ENCODE data around the gene HOXB1. TPM values are rescaled to one million over a fixed set of nuclear protein-coding genes. Genes with fewer than 3 reads are reported as not detected.
"Not testable (repeated sequence)": the region's sequence is repeated elsewhere in the genome, so short reads cannot be mapped to it uniquely, and the experiment has no call there.

Gene HOXB1
- total RNA-seq, 1 donor from 2014 or later: not detected

- no peak for DNase-seq
Measured at GRCh38 chr17:48515925-48516900, 14.6 kb downstream of the HOXB1 start.

- no peak for DNase-seq
Measured at GRCh38 chr17:48514477-48514876, 16.3 kb downstream of the HOXB1 start.

GRCh38 chr17:48513666-48514455 lies 16.9 kb downstream of the HOXB1 start:
- no peak for DNase-seq

GRCh38 chr17:48513097-48513496 lies 17.7 kb downstream of the HOXB1 start:
- no peak for DNase-seq

- no peak for DNase-seq
Measured at GRCh38 chr17:48510761-48511604, 19.8 kb downstream of the HOXB1 start.

- no peak for DNase-seq
Measured at GRCh38 chr17:48510381-48510760, 20.4 kb downstream of the HOXB1 start.

- DNase-seq: not testable (repeated sequence)
Measured at GRCh38 chr17:48509708-48510107, 21.1 kb downstream of the HOXB1 start.

- DNase-seq: no peak
Measured at GRCh38 chr17:48506246-48506645, 24.6 kb downstream of the HOXB1 start.

- peak; percentile 88 for DNase-seq
Measured at GRCh38 chr17:48505788-48506187, 25.0 kb downstream of the HOXB1 start.

GRCh38 chr17:48504953-48505352 lies 25.9 kb downstream of the HOXB1 start:
- no peak for DNase-seq

GRCh38 chr17:48503747-48504146 lies 27.1 kb downstream of the HOXB1 start:
- no peak for DNase-seq

- no peak for DNase-seq
Measured at GRCh38 chr17:48502901-48503300, 27.9 kb downstream of the HOXB1 start.

- DNase-seq: no peak
Measured at GRCh38 chr17:48502312-48502711, 28.5 kb downstream of the HOXB1 start.

GRCh38 chr17:48500435-48501426 lies 30.1 kb downstream of the HOXB1 start:
- DNase-seq: no peak

- DNase-seq: no peak
Measured at GRCh38 chr17:48499735-48500434, 30.9 kb downstream of the HOXB1 start.

GRCh38 chr17:48499248-48499647 lies 31.6 kb downstream of the HOXB1 start:
- no peak for DNase-seq

- DNase-seq: no peak
Measured at GRCh38 chr17:48498164-48498850, 32.5 kb downstream of the HOXB1 start.

- DNase-seq: peak; percentile 54
Measured at GRCh38 chr17:48497103-48497502, 33.7 kb downstream of the HOXB1 start.

- no peak for DNase-seq
Measured at GRCh38 chr17:48494335-48494734, 36.5 kb downstream of the HOXB1 start.

Measured in dermis blood vessel endothelial cell (primary cell).